ENCODE measurements around the gene LATS1. TPM values are rescaled to one million over a fixed set of nuclear protein-coding genes. Genes with fewer than 3 reads are reported as not detected.

The LATS1 gene
- total and polyA plus RNA-seq, 2 of the 8 experiments (the other 6 are each of a cell fraction or from before 2014, with no cell fraction given), result 8.9 to 21.7 TPM

DNA sequence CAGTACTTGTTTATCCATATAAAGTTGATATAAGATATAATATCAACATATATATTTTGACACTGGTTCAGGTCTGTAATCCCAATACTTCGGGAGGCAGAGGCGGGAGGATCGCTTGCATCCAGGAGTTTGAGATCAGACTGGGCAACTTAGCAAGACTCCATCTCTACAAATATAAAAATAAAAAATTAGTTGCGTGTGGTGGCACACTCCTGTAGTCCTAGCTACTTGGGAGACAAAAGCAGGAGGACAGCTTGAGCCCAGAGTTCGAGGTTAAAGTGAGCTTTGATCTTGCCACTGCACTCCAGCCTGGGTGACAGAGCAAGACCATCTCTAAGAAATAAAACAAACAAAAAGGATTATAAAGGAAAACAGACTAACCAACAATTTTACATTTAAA lies 60.5 kb downstream of the LATS1 start:
- H3K4me2 ChIP-seq (ENCODE audit: insufficient read depth in 1 of 2, low read depth in 2 of 2, low read length in 2 of 2), result no peak overlapping the region
- H3K9ac ChIP-seq (replicated peaks in 1 of 4; ENCODE audit: extremely low read depth in 1 of 4, low read depth in 3 of 4, low read length in 3 of 4), result no peak overlapping the region
- H3K23ac ChIP-seq (ENCODE audit: insufficient read length), result no peak overlapping the region
- no peak overlapping the region for H2BK20ac ChIP-seq (ENCODE audit: low read length)
- no peak overlapping the region for H4K8ac ChIP-seq (ENCODE audit: extremely low read depth, insufficient read depth, low read length)
- no peaks in the 10 kb centered on the region for H3K79me1 ChIP-seq (ENCODE audit: low read depth, low read length)
- H3K56ac ChIP-seq (replicated peaks; ENCODE audit: insufficient read length, low read depth, low read length), result no peak overlapping the region
- H3K4ac ChIP-seq (replicated peaks; ENCODE audit: insufficient read length, low read depth, low read length), result no peak overlapping the region
- no peaks in the 10 kb centered on the region for H3K4me1 ChIP-seq (replicated peaks in 1 of 4; ENCODE audit: control insufficient read depth in 3 of 4, insufficient read depth in 4 of 4, low read length in 3 of 4)
- 88% methylated on average over 5 of the region's 5 CpGs; no CpG with 5 or more reads in 1 of the 2 experiments for WGBS, 2 experiments (ENCODE audit: extremely low coverage in 1 of 2, insufficient coverage in 1 of 2, insufficient read length in 1 of 2, insufficient replicate concordance in 2 of 2, low coverage in 1 of 2, low lambda C conversion rate in 2 of 2, missing lambda C conversion rate in 1 of 2)
- H4K20me1 ChIP-seq (replicated peaks in 1 of 2; ENCODE audit: control insufficient read depth in 1 of 2, insufficient read depth in 2 of 2, low read length in 2 of 2), result no peaks in the 10 kb centered on the region
- H4K91ac ChIP-seq (replicated peaks; ENCODE audit: insufficient read length, low read length), result no peak overlapping the region
- H3K36me3 ChIP-seq (ENCODE audit: control insufficient read depth in 2 of 4, insufficient read depth in 4 of 4, low read length in 3 of 4), result peaks cover 6 to 14% (median 8%) of the 10 kb centered on the region in 4 experiments; a peak in 6 of 8 replicates
- H3K4me3 ChIP-seq (ENCODE audit: extremely low read depth in 1 of 4, insufficient read depth in 2 of 4, low read depth in 3 of 4, low read length in 4 of 4), result no peak overlapping the region
- H3K14ac ChIP-seq (ENCODE audit: insufficient read length), result no peak overlapping the region
- H4K5ac ChIP-seq (ENCODE audit: insufficient read length, low read depth, low read length), result no peak overlapping the region
- H2BK5ac ChIP-seq (ENCODE audit: low read depth, low read length), result no peak overlapping the region
- no peak overlapping the region for H2AFZ ChIP-seq (ENCODE audit: low read length)
- H3K79me2 ChIP-seq (ENCODE audit: control insufficient read depth in 1 of 2, insufficient read depth in 2 of 2, low read length in 2 of 2), result no peaks in the 10 kb centered on the region
- H2AK5ac ChIP-seq (ENCODE audit: low read depth, low read length), result no peak overlapping the region
- no peaks in the 10 kb centered on the region for H3K9me3 ChIP-seq (ENCODE audit: insufficient read depth in 2 of 2, low read depth in 1 of 2, low read length in 1 of 2)
- no peak overlapping the region for H2BK120ac ChIP-seq (replicated peaks; ENCODE audit: low read depth, low read length)
- no peak overlapping the region for H3K18ac ChIP-seq (ENCODE audit: extremely low read depth, low read length)
- no peak overlapping the region for H3K27ac ChIP-seq (ENCODE audit: low read depth, low read length)
- ChIA-PET CTCF (ENCODE audit: partially characterized antibody) (no interaction called here), POLR2A (ENCODE audit: partially characterized antibody) (interaction anchor here (1.4 kb wide), 1 partner anchor 9 kb away, joined by 6 read pairs; the partner anchor contains the start of gene KATNA1)
- H3K27me3 ChIP-seq (replicated peaks in 1 of 4; ENCODE audit: control insufficient read depth in 3 of 4, extremely low read depth in 1 of 4, insufficient read depth in 3 of 4, low read length in 3 of 4), result no peaks in the 10 kb centered on the region
- no peak for DNase-seq (ENCODE audit: low read depth in 1 of 2, low spot score in 2 of 2)
- no peaks in the 10 kb centered on the region for H3K23me2 ChIP-seq (ENCODE audit: low read depth, low read length)
- no peak overlapping the region for H2BK15ac ChIP-seq (ENCODE audit: low read length)
- no peak for FAIRE-seq
- H2BK12ac ChIP-seq (ENCODE audit: low read depth, low read length), result no peak overlapping the region
- no peak for TF ChIP-seq FOSL1 (IDR thresholded peaks at IDR 0.05; ENCODE audit: insufficient read depth, low read depth, low read length)
- no peak for TF ChIP-seq CHD1 (IDR thresholded peaks at IDR 0.05; ENCODE audit: low read depth, low read length)

All from H1 (cell line).